GM19438 (cell line): ENCODE measurements around the gene NRAP.

Source experiments
- ATAC-seq: cut with Tn5 transposase; IDR thresholded peaks from one replicate; pipeline ENCODE4 v1.9.1; 2021; ENCODE audit warnings: low read depth; ENCODE audit not compliant: unreplicated experiment

The NRAP gene

GRCh38 chr10:113540845-113541548 lies 122.8 kb downstream of the NRAP start:
- ATAC-seq: no peak

GRCh38 chr10:113539789-113540188 lies 124.1 kb downstream of the NRAP start:
- no peak for ATAC-seq
